ENCODE data around the gene IFNA6. TPM values are rescaled to one million over a fixed set of nuclear protein-coding genes. Genes with fewer than 3 reads are reported as not detected.

The IFNA6 gene
- total and polyA plus RNA-seq, 2 donors (not counting 3 experiments of a cell fraction or from before 2014, with no cell fraction given) = not detected

GRCh38 chr9:21314152-21314551 lies 36.5 kb downstream of the IFNA6 start:
- H3K36me3 ChIP-seq (ENCODE audit: control insufficient read depth in 2 of 2, extremely low read depth in 1 of 2, insufficient read depth in 2 of 2, low read length in 2 of 2) = no peaks in the 10 kb centered on the region
- dilution Hi-C loops (cut with MboI; ENCODE audit: extremely low pct_ligation_motif_present, low sequenced_read_pairs) (no loop called here), intact Hi-C loops (cut with micrococcal nuclease) (no loop called here)
- DNase-seq (ENCODE audit: low read depth, low spot score) = no peak
- H2AFZ ChIP-seq (ENCODE audit: low read depth, low read length) = no peak overlapping the region
- H4K20me1 ChIP-seq (replicated peaks; ENCODE audit: control insufficient read depth, extremely low read depth, insufficient read depth, low read length) = no peaks in the 10 kb centered on the region
- no peak overlapping the region for H3K4me2 ChIP-seq (ENCODE audit: insufficient read depth, low read length)
- no peaks in the 10 kb centered on the region for H3K79me2 ChIP-seq (ENCODE audit: control insufficient read depth, insufficient read depth, low read length)
- peaks cover 12 to 30% of the 10 kb centered on the region in 2 experiments for H3K27me3 ChIP-seq (ENCODE audit: control insufficient read depth in 2 of 2, insufficient read depth in 2 of 2, low read length in 2 of 2)
- ChIA-PET CTCF (interaction anchor here (1.1 to 1.9 kb wide), 4 partner anchors 12 to 141 kb away, joined by 4 to 9 read pairs (median 6); no protein-coding TSS in a partner anchor), POLR2A (no interaction called here)
- no peak for FAIRE-seq
- H3K4me1 ChIP-seq (ENCODE audit: control insufficient read depth, extremely low read depth, insufficient read depth, low read length) = peaks cover 3% of the 10 kb centered on the region
- no peaks in the 10 kb centered on the region for H3K9me1 ChIP-seq (replicated peaks; ENCODE audit: control insufficient read depth, extremely low read depth, insufficient read depth, low read length)
- no peaks in the 10 kb centered on the region for H3K9me3 ChIP-seq (replicated peaks; ENCODE audit: control insufficient read depth, insufficient read depth, low read length)
- H3K27ac ChIP-seq (ENCODE audit: insufficient read depth, low read depth, low read length) = no peak overlapping the region
- no peak overlapping the region for H3K4me3 ChIP-seq (replicated peaks in 1 of 3; ENCODE audit: insufficient read depth in 1 of 3, low read depth in 1 of 3, low read length in 3 of 3)
- TF ChIP-seq POLR2AphosphoS5 (IDR thresholded peaks at IDR 0.05; ENCODE audit: insufficient read depth, low read depth, low read length) (no peak), JUN (IDR thresholded peaks at IDR 0.05; ENCODE audit: borderline replicate concordance, insufficient read depth, insufficient read length, low read depth) (no peak), POLR2A (IDR thresholded peaks at IDR 0.05; ENCODE audit: low read depth, low read length) (no peak), FOS (IDR thresholded peaks at IDR 0.05; ENCODE audit: borderline replicate concordance, insufficient read depth, low read length) (no peak), MYC (IDR thresholded peaks at IDR 0.05; ENCODE audit: low read depth, low read length) (no peak), MAX (IDR thresholded peaks at IDR 0.05; ENCODE audit: insufficient read depth, insufficient read length) (no peak), CTCF (IDR thresholded peaks at IDR 0.05; ENCODE audit: extremely low read depth in 1 of 2, insufficient read depth in 1 of 2, low read depth in 1 of 2, low read length in 2 of 2) (no peak), GATA2 (IDR thresholded peaks at IDR 0.05; ENCODE audit: insufficient read depth, insufficient read length, low read depth, low read length) (no peak), EZH2 (IDR thresholded peaks at IDR 0.05; ENCODE audit: borderline replicate concordance, low read depth, low read length, severe bottlenecking) (no peak)
- no TSS peak for BruUV-seq (replicated peaks)
- no peak overlapping the region for H3K9ac ChIP-seq (replicated peaks; ENCODE audit: extremely low read depth, insufficient read depth, low read length)
